ENCODE data around the gene POLRMT. TPM values are rescaled to one million over a fixed set of nuclear protein-coding genes. Genes with fewer than 3 reads are reported as not detected.

POLRMT gene
- polyA plus RNA-seq, 1 experiment: 15.5 TPM

GRCh38 chr19:597406-598315 lies 35.7 kb downstream of the POLRMT start:
- no peak overlapping the region for H3K4me3 ChIP-seq (ENCODE audit: low read depth, low read length)
- H3K27me3 ChIP-seq (ENCODE audit: control insufficient read depth, insufficient read depth, low read length): peaks cover 14% of the 10 kb centered on the region
- CTCF ChIA-PET: no interaction called here
- no peak for DNase-seq (ENCODE audit: low read depth, low spot score)
- TF ChIP-seq, protein P1, sequence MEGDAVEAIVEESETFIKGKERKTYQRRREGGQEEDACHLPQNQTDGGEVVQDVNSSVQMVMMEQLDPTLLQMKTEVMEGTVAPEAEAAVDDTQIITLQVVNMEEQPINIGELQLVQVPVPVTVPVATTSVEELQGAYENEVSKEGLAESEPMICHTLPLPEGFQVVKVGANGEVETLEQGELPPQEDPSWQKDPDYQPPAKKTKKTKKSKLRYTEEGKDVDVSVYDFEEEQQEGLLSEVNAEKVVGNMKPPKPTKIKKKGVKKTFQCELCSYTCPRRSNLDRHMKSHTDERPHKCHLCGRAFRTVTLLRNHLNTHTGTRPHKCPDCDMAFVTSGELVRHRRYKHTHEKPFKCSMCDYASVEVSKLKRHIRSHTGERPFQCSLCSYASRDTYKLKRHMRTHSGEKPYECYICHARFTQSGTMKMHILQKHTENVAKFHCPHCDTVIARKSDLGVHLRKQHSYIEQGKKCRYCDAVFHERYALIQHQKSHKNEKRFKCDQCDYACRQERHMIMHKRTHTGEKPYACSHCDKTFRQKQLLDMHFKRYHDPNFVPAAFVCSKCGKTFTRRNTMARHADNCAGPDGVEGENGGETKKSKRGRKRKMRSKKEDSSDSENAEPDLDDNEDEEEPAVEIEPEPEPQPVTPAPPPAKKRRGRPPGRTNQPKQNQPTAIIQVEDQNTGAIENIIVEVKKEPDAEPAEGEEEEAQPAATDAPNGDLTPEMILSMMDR (IDR thresholded peaks at IDR 0.05; ENCODE audit: low read depth, low read length): no peak
- POLR2A ChIA-PET: no interaction called here
- H3K27ac ChIP-seq (ENCODE audit: low read depth, low read length): no peak overlapping the region
- H3K9me3 ChIP-seq (ENCODE audit: control insufficient read depth, insufficient read depth, low read length): peaks cover 16% of the 10 kb centered on the region; the same call in 1 of the 2 replicates

DNA sequence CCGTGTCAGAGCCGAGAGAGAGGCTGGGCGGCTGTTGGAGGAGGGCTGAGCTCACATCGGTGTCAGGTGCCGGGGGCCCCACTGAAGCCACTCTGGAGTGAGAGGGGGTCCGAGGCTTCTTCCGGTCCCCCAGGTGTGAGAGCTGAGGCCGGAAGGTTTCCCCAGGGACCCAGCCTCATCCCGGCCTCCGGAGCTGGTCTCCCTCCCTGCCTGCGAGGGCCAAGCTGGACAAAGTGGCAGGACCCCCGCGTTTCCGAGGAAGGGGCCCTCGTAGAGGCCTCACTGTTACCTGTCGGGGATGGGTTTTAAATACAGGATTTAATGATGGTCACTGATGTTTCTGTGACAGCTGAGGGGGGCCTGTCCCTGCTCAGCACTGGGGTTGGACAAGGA lies 37.1 kb downstream of the POLRMT start:
- peaks cover 18% of the 10 kb centered on the region for H3K27me3 ChIP-seq (ENCODE audit: control insufficient read depth, insufficient read depth, low read length)
- TF ChIP-seq, protein P1 (IDR thresholded peaks at IDR 0.05; ENCODE audit: low read depth, low read length): no peak
- ChIA-PET CTCF (no interaction called here), POLR2A (no interaction called here)
- H3K27ac ChIP-seq (ENCODE audit: low read depth, low read length): no peak overlapping the region
- DNase-seq (ENCODE audit: low read depth, low spot score): no peak
- H3K4me3 ChIP-seq (ENCODE audit: low read depth, low read length): no peak overlapping the region
- peaks cover 5% of the 10 kb centered on the region; the same call in 1 of the 2 replicates for H3K9me3 ChIP-seq (ENCODE audit: control insufficient read depth, insufficient read depth, low read length)

DNA sequence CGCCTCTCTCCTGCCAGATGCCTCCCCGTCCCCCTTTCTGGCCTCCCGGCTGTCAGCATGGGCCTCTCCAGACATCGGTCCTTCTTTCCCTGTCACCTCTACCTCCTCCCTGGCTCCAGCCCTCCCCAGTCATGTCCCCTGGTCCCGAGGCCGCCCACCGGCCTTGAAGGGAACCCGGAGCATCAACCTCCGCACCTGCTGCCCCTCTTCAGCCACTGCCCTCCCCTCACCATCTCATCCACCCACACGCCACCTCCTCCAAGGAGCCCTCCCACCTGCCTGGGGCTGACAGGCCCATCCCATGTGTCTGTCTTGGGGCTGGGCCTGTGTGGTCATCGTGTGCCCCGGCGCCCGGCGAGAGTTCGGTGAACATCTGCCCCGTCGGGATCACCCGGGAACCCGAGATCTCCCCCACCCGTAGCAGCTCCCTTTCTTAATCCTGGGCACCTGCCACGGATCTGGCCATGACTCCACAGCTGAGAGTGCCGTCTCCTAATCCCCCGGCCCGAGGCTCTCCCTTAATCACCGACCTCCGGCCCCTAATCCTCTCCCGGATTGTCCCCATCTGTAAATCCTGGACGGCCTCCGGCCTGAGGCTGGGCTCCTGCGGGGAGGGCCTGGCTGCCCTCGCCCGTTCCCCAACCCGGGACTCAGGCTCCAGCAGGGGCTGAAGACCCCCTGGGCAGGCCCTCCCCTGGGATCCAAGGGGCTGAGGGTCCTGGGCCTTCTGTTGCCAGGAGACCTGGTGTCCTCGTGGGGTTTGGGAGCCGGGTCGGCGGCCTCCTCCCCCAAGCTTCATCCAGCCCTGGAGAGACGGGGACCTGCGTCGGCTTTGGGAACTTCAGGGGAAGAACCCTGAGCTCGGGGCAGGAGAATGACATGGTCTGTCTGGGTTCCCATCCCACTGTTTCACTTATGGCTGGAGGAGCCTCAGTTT lies 37.7 kb downstream of the POLRMT start:
- Histone ChIP-seq H3K27ac (ENCODE audit: low read depth, low read length) (no peak overlapping the region), H3K9me3 (ENCODE audit: control insufficient read depth, insufficient read depth, low read length) (peaks cover 4% of the 10 kb centered on the region; the same call in 1 of the 2 replicates), H3K4me3 (ENCODE audit: low read depth, low read length) (no peak overlapping the region), H3K27me3 (ENCODE audit: control insufficient read depth, insufficient read depth, low read length) (peaks cover 20% of the 10 kb centered on the region)
- TF ChIP-seq, protein P1 (IDR thresholded peaks at IDR 0.05; ENCODE audit: low read depth, low read length): no peak
- POLR2A ChIA-PET: no interaction called here
- CTCF ChIA-PET: no interaction called here
- no peak for DNase-seq (ENCODE audit: low read depth, low spot score)

- Histone ChIP-seq H3K27me3 (ENCODE audit: control insufficient read depth, insufficient read depth, low read length) (peaks cover 20% of the 10 kb centered on the region), H3K4me3 (ENCODE audit: low read depth, low read length) (no peak overlapping the region), H3K9me3 (ENCODE audit: control insufficient read depth, insufficient read depth, low read length) (peaks cover 4% of the 10 kb centered on the region; the same call in 1 of the 2 replicates), H3K27ac (ENCODE audit: low read depth, low read length) (no peak overlapping the region)
- TF ChIP-seq, protein P1 (IDR thresholded peaks at IDR 0.05; ENCODE audit: low read depth, low read length): no peak
- ChIA-PET POLR2A (no interaction called here), CTCF (no interaction called here)
- no peak for DNase-seq (ENCODE audit: low read depth, low spot score)
These were observed 39.0 kb downstream of the POLRMT start for GRCh38 chr19:594265-594870.
